Measurements from ENCODE around the gene FOXP1.

Gene FOXP1

GRCh38 chr3:71251156-71251775 is 332.3 kb downstream of the FOXP1 start:
- no peak for FAIRE-seq

GRCh38 chr3:71250026-71250425 is 333.5 kb downstream of the FOXP1 start:
- no peak for FAIRE-seq

GRCh38 chr3:71247958-71248335 is 335.6 kb downstream of the FOXP1 start:
- no peak for FAIRE-seq

- FAIRE-seq, result no peak
Observed at GRCh38 chr3:71247221-71247957, 336.1 kb downstream of the FOXP1 start.

- FAIRE-seq, result no peak
Observed at GRCh38 chr3:71245971-71246880, 337.3 kb downstream of the FOXP1 start.

- peak; percentile 92 for FAIRE-seq
Observed at GRCh38 chr3:71244826-71245488, 338.6 kb downstream of the FOXP1 start.

GRCh38 chr3:71244153-71244825 is 339.2 kb downstream of the FOXP1 start:
- no peak for FAIRE-seq

GRCh38 chr3:71243229-71243628 is 340.3 kb downstream of the FOXP1 start:
- FAIRE-seq, result no peak

GRCh38 chr3:71241981-71242560 is 341.5 kb downstream of the FOXP1 start:
- FAIRE-seq, result no peak

- no peak for FAIRE-seq
Observed at GRCh38 chr3:71241246-71241901, 342.2 kb downstream of the FOXP1 start.

- FAIRE-seq, result no peak
Observed at GRCh38 chr3:71240034-71240433, 343.5 kb downstream of the FOXP1 start.

GRCh38 chr3:71238355-71238757 is 345.2 kb downstream of the FOXP1 start:
- no peak for FAIRE-seq

- no peak for FAIRE-seq
Observed at GRCh38 chr3:71237672-71238071, 345.9 kb downstream of the FOXP1 start.

GRCh38 chr3:71235846-71236245 is 347.7 kb downstream of the FOXP1 start:
- FAIRE-seq, result no peak

GRCh38 chr3:71232895-71233294 is 350.6 kb downstream of the FOXP1 start:
- FAIRE-seq, result no peak

GRCh38 chr3:71232175-71232679 is 351.3 kb downstream of the FOXP1 start:
- no peak for FAIRE-seq

- FAIRE-seq, result no peak
Observed at GRCh38 chr3:71231680-71232079, 351.8 kb downstream of the FOXP1 start.

GRCh38 chr3:71229905-71230657 is 353.4 kb downstream of the FOXP1 start:
- no peak for FAIRE-seq

GRCh38 chr3:71228156-71228866 is 355.2 kb downstream of the FOXP1 start:
- no peak for FAIRE-seq

GRCh38 chr3:71227270-71227661 is 356.3 kb downstream of the FOXP1 start:
- no peak for FAIRE-seq

Measured in endometrium (tissue), 2 donors.